Loucy (cell line): Measurements from ENCODE around the gene UNC80.

Source experiments
- CTCF ChIP-seq: fragments of 200-600 bp; sonication (generic); conservative IDR thresholded peaks from 2 replicates; pipeline ENCODE4 v1.5.1; 2014; ENCODE audit warnings: mild to moderate bottlenecking, antibody characterized with exemption, low read length
- EZH2phosphoT487 ChIP-seq: fragments of 200-600 bp; IDR thresholded peaks from 2 replicates; pipeline ENCODE4 v1.6.1; 2018; ENCODE audit warnings: antibody characterized with exemption, mild to moderate bottlenecking, moderate library complexity, borderline replicate concordance

GRCh38 chr2:209823484-209823883 is 51.9 kb downstream of the UNC80 start:
- TF ChIP-seq CTCF (no peak), EZH2phosphoT487 (no peak)
